GM12864 (cell line): ENCODE measurements around the gene WSCD2.

Experiments
- DNase-seq: peaks from one replicate; pipeline ENCODE4 v3.0.0-alpha.2; 2011; ENCODE audit warnings: low read depth
- H3K4me3 ChIP-seq: 2 replicates; pipeline ENCODE4 v1.5.1; 2011; ENCODE audit warnings: mild to moderate bottlenecking, low read depth, low read length, control low read depth
- TF ChIP-seq, protein P1 (sequence below): IDR thresholded peaks from 2 replicates; pipeline ENCODE4 v1.5.1; 2011; ENCODE audit warnings: low read depth, mild to moderate bottlenecking, moderate library complexity, low read length, control low read depth, inconsistent platforms; ENCODE audit errors: missing control alignments

Gene WSCD2

DNA sequence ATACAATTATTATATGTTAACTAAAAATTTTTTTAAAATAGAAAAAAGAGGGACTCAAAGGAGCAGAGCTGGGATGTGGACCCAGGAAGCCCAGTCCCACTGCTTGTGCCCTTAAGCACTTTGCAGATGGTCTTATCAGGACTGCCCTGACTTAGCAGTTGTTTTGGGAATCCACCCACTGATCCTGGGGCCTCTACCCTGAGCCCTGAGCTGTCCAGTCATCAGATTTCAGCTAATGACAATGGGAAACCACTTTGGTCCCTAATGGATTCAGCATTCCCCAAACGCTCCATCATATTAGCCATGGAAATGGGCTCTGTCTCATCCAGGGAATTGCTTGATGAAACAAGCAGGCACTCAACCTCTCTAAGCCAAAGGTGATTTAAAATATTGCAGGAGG is 22.5 kb upstream of the WSCD2 start:
- TF ChIP-seq, protein P1, sequence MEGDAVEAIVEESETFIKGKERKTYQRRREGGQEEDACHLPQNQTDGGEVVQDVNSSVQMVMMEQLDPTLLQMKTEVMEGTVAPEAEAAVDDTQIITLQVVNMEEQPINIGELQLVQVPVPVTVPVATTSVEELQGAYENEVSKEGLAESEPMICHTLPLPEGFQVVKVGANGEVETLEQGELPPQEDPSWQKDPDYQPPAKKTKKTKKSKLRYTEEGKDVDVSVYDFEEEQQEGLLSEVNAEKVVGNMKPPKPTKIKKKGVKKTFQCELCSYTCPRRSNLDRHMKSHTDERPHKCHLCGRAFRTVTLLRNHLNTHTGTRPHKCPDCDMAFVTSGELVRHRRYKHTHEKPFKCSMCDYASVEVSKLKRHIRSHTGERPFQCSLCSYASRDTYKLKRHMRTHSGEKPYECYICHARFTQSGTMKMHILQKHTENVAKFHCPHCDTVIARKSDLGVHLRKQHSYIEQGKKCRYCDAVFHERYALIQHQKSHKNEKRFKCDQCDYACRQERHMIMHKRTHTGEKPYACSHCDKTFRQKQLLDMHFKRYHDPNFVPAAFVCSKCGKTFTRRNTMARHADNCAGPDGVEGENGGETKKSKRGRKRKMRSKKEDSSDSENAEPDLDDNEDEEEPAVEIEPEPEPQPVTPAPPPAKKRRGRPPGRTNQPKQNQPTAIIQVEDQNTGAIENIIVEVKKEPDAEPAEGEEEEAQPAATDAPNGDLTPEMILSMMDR = no peak
- no peak overlapping the region for H3K4me3 ChIP-seq
- no peak for DNase-seq

DNA sequence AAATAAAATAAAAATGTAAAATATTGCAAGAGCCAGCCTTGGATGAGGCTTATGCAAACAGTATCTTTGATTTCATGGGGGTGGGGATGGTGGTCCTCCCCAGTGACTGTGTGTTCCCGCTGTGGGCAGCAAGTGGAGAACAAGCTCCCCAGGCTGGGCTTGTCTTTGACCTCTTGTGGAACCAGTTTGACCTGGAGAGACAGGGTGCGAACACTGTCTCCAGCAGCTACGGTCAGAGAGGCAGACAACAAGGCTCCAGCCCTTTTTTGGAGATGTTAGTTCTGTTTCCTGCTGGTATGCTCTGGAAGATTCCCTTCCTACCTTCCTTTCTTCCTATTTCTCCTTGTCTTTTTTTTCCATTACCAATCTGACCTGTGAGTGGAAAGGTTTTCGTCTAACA is 21.8 kb upstream of the WSCD2 start:
- TF ChIP-seq, protein P1 = no peak
- no peak overlapping the region for H3K4me3 ChIP-seq
- no peak for DNase-seq

DNA sequence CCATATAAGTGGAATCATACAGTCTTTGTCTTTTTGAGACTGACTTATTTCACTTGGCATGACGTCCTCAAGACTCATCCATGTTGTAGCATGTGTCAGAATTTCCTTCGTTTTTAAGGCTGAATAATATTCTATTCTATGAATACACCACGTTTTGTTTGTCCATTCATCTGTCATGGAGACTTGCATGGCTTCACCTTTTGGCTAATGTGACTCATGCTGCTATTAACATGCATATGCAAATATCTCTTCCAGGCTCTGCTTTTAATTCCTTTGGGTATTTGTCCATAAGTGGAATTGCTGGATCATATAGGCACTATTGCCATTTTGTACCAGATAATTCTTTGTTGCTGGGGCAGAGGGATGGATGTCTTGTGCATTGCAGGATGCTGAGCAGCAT is 19.6 kb upstream of the WSCD2 start:
- H3K4me3 ChIP-seq = no peak overlapping the region
- TF ChIP-seq, protein P1 = no peak
- DNase-seq = no peak

DNA sequence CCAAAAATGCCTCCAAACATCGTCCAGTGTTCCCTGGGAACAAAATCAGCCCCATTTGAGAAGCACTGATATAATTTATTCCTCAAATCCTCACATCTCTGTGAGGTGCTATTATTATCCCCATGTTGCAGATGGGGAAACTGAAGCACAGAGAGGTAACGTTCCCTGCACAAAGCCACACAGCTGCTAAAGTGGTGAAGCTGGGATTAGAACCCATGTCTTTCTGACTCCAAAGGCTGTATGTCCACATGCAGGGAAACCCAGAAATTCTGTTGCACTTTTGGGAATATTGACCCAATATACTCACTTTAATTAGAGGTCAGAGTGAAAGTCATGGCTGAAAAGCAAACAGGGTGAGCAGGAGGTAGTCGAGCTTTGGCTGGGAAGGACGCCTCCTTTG is 19.1 kb upstream of the WSCD2 start:
- no peak overlapping the region for H3K4me3 ChIP-seq
- no peak for DNase-seq
- TF ChIP-seq, protein P1 = no peak

DNA sequence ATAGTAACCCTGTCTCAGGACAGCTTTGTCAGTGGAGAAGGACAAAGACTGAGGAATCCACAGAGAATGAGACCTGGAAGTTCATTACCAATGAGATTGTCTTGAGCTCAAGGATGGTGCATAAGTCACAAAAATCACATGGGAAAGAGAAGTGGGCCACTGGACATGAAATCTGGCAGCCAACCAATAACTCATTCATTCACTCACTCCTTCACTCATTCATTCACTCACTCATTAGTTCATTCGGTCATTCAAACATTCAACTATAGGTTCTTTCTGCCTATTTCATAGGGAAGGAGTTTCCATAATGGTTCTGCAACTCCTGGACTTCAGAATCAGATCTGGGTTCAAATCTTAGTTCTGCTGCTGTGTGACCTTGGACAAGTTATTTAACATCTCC is 18.2 kb upstream of the WSCD2 start:
- TF ChIP-seq, protein P1 = no peak
- H3K4me3 ChIP-seq = no peak overlapping the region
- no peak for DNase-seq

DNA sequence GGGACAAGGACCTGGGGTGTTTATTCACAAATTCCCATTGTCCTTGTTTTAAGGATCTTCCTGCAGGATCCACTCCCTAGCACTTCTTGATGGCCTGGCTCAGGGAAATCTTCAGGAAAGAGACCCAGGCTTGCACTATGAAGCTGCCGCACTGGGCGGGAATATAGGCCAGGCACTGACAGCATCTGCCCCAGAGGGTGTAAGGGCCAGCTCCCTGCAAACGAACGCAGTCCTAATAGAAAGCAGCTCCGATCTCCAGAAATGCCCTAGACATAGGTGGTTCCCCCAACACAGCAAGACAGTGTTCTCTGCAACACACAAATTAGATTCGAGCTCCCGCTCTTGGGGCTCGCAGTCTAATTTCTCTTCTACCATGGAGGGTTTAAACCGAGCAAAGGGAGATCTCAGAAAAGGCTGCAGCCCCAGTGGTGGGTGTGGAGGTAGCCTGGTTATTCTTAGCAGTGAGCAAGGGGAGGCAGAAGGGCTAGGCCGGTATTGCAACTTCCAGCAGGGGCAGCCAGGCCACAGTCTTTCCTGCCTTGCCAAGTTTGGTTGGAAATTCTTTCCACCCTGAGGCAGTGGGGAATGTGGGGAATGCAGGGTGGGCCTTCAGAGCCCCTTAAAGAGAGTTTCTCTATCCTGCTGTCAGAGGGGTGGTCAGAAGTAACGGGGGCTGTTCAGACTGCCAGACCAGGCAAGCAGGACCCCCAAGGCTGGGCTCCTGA is 16.1 kb upstream of the WSCD2 start:
- no peak overlapping the region for H3K4me3 ChIP-seq
- TF ChIP-seq, protein P1 = no peak
- DNase-seq = no peak
